Uterus (tissue), 2 donors: ENCODE results near the gene ST8SIA5.

ENCODE experiments used
- CTCF ChIP-seq, 4 experiments: fragments of 200-600 bp in 2 of 4; fragments of 450-650 bp in 2 of 4; sonication (generic) in 2 of 4; IDR thresholded peaks; one replicate each; pipeline ENCODE4 v1.5.1; 2016 to 2019; ENCODE audit warnings: antibody characterized with exemption in 4 of 4, mild to moderate bottlenecking in 2 of 4, moderate library complexity in 1 of 4
- POLR2A ChIP-seq, 2 donors: fragments of 450-650 bp; IDR thresholded peaks; one replicate each; pipeline ENCODE4 v1.6.1; 2016; ENCODE audit warnings: antibody characterized with exemption in 2 of 2, mild to moderate bottlenecking in 1 of 2, moderate library complexity in 1 of 2

- TF ChIP-seq CTCF (IDR thresholded peaks at IDR 0.05) (no peak), POLR2A (IDR thresholded peaks at IDR 0.05) (no peak)
These were observed 16.8 kb downstream of the ST8SIA5 start for GRCh38 chr18:46740046-46740445.
